ENCODE data around the gene TCF15.

DNA sequence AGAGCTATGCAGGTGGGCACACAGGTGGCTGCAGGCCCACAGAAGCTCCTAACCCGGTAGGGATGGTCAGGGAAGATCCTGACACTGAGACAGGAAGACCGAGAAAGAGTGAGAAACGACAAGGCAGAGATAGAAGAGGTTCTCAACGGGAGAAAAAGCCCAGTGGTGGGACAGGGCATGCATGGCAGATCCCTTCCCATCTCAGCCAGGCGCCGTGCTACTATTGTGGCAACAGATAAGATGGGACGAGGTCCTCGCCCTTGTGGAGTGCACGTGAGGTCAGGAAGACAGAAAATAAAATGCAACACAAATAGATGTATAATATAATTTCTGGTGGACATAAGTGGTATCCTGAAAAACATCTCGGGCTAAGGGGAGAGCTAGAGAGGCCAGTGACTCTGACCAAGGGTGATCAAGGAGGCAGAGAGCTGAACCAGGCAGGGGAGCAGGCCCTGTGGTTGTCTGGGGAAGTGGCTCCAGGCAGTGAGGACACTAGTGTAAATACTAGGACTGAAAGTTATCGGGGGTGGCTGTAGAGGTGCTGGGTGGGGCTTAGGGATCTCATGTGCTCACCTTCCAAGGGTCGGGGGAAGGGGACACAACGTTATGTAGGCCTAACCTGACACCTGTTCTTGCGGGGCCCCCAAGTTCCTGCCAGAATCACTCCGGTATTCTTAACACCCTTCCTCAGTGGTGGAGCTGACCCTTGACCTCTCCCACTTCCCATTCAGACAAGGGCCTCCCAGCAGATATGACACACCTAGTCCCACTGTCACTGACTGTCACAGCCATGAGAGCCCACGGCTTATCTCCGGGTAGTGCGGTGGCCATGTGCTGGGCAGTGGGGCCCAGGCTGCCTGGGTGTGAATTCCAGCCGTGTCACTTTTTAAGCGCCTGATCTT is 41.9 kb upstream of the TCF15 start:
- no peak for TF ChIP-seq POLR2AphosphoS5 (IDR thresholded peaks at IDR 0.05; ENCODE audit: low read depth, low read length)
- TF ChIP-seq, protein P1, sequence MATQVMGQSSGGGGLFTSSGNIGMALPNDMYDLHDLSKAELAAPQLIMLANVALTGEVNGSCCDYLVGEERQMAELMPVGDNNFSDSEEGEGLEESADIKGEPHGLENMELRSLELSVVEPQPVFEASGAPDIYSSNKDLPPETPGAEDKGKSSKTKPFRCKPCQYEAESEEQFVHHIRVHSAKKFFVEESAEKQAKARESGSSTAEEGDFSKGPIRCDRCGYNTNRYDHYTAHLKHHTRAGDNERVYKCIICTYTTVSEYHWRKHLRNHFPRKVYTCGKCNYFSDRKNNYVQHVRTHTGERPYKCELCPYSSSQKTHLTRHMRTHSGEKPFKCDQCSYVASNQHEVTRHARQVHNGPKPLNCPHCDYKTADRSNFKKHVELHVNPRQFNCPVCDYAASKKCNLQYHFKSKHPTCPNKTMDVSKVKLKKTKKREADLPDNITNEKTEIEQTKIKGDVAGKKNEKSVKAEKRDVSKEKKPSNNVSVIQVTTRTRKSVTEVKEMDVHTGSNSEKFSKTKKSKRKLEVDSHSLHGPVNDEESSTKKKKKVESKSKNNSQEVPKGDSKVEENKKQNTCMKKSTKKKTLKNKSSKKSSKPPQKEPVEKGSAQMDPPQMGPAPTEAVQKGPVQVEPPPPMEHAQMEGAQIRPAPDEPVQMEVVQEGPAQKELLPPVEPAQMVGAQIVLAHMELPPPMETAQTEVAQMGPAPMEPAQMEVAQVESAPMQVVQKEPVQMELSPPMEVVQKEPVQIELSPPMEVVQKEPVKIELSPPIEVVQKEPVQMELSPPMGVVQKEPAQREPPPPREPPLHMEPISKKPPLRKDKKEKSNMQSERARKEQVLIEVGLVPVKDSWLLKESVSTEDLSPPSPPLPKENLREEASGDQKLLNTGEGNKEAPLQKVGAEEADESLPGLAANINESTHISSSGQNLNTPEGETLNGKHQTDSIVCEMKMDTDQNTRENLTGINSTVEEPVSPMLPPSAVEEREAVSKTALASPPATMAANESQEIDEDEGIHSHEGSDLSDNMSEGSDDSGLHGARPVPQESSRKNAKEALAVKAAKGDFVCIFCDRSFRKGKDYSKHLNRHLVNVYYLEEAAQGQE (IDR thresholded peaks at IDR 0.05; ENCODE audit: insufficient read depth in 1 of 2, low read depth in 2 of 2, low read length in 2 of 2): no peak
- TF ChIP-seq SIN3A (IDR thresholded peaks at IDR 0.05; ENCODE audit: borderline replicate concordance, insufficient read depth, low read length): no peak

Data from PFSK-1 (cell line).